Parathyroid adenoma (tissue), 2 donors: ENCODE data around the gene HLCS.

Experiments
- H2AFZ ChIP-seq: fragments of 300-600 bp; sonication (generic); one replicate; pipeline ENCODE4 v1.7.0; 2017; ENCODE audit warnings: antibody characterized with exemption, mild to moderate bottlenecking
- H3K27ac ChIP-seq: fragments of 300-600 bp; sonication (generic); one replicate; pipeline ENCODE4 v1.7.0; 2017
- H3K27me3 ChIP-seq: fragments of 300-600 bp; sonication (generic); one replicate; pipeline ENCODE4 v1.7.0; 2017; ENCODE audit warnings: low read length; ENCODE audit not compliant: control insufficient read depth, insufficient read depth
- H3K36me3 ChIP-seq: fragments of 300-600 bp; sonication (generic); one replicate; pipeline ENCODE4 v1.7.0; 2017; ENCODE audit warnings: low read length; ENCODE audit not compliant: control insufficient read depth, insufficient read depth
- H3K4me1 ChIP-seq: fragments of 300-600 bp; sonication (generic); one replicate; pipeline ENCODE4 v1.7.0; 2017; ENCODE audit warnings: control low read depth
- H3K4me2 ChIP-seq: fragments of 300-600 bp; sonication (generic); one replicate; pipeline ENCODE4 v1.7.0; 2017; ENCODE audit warnings: low read length
- H3K4me3 ChIP-seq: fragments of 300-600 bp; sonication (generic); one replicate; pipeline ENCODE4 v1.7.0; 2017; ENCODE audit warnings: low read depth, low read length
- H3K79me2 ChIP-seq: fragments of 300-600 bp; sonication (generic); one replicate; pipeline ENCODE4 v1.7.0; 2017; ENCODE audit warnings: control low read depth
- H3K9ac ChIP-seq: fragments of 300-600 bp; sonication (generic); one replicate; pipeline ENCODE4 v1.7.0; 2017; ENCODE audit warnings: mild to moderate bottlenecking
- H3K9me3 ChIP-seq: fragments of 300-600 bp; sonication (generic); one replicate; pipeline ENCODE4 v1.7.0; 2017; ENCODE audit warnings: low read length; ENCODE audit not compliant: control insufficient read depth
- TF ChIP-seq, protein P1 (sequence below): fragments of 300-600 bp; sonication (generic); IDR thresholded peaks from one replicate; pipeline ENCODE4 v1.7.0; 2017; ENCODE audit warnings: antibody characterized with exemption, mild to moderate bottlenecking
- donor health status: primary hyperparathyroidism.

The HLCS gene

DNA sequence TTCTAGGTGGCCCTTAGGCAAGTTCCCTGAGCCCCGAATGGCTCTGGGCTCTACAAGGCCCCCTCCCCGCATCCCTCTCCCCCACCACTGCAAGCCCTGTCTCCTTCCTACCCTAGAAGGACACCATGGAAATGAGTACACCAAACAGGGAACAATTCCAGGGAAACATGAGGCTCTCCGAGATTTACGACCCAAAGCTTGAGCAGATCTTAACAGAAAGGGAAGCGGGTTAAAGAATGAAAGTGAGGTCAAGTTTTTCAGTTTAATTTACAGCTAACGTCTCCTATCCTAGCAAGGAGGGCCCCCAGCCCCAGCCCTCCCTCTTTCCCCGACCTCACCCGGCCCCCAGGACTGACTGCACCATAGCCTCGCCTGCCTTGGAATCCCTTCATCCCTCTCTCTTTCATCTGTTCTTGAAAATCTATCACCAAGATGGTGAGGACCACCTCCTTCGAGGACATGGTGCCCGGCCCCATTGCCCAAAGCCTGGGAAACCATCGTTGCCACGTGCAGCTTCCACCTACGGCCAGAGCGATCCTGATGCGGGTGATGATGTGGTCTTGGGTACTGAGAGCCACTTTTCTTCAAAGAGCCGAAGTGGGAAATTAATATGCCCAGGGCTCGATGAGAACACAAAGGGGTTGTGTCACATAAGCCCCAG lies 237.0 kb downstream of the HLCS start:
- no peaks in the 10 kb centered on the region for H3K4me1 ChIP-seq
- H3K9ac ChIP-seq, result no peak overlapping the region
- no peaks in the 10 kb centered on the region for H3K27me3 ChIP-seq
- H3K27ac ChIP-seq, result no peak overlapping the region
- H3K9me3 ChIP-seq, result no peaks in the 10 kb centered on the region
- H3K79me2 ChIP-seq, result no peaks in the 10 kb centered on the region
- no peak overlapping the region for H3K4me2 ChIP-seq
- TF ChIP-seq, protein P1, sequence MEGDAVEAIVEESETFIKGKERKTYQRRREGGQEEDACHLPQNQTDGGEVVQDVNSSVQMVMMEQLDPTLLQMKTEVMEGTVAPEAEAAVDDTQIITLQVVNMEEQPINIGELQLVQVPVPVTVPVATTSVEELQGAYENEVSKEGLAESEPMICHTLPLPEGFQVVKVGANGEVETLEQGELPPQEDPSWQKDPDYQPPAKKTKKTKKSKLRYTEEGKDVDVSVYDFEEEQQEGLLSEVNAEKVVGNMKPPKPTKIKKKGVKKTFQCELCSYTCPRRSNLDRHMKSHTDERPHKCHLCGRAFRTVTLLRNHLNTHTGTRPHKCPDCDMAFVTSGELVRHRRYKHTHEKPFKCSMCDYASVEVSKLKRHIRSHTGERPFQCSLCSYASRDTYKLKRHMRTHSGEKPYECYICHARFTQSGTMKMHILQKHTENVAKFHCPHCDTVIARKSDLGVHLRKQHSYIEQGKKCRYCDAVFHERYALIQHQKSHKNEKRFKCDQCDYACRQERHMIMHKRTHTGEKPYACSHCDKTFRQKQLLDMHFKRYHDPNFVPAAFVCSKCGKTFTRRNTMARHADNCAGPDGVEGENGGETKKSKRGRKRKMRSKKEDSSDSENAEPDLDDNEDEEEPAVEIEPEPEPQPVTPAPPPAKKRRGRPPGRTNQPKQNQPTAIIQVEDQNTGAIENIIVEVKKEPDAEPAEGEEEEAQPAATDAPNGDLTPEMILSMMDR, result no peak
- no peak overlapping the region for H2AFZ ChIP-seq
- no peaks in the 10 kb centered on the region for H3K36me3 ChIP-seq
- no peak overlapping the region for H3K4me3 ChIP-seq

GRCh38 chr21:36728371-36729111 lies 237.9 kb downstream of the HLCS start:
- Histone ChIP-seq H3K4me1 (no peaks in the 10 kb centered on the region), H3K9me3 (no peaks in the 10 kb centered on the region), H3K9ac (no peak overlapping the region), H3K4me3 (no peak overlapping the region), H3K27ac (no peak overlapping the region), H2AFZ (no peak overlapping the region), H3K27me3 (no peaks in the 10 kb centered on the region), H3K79me2 (no peaks in the 10 kb centered on the region), H3K36me3 (no peaks in the 10 kb centered on the region), H3K4me2 (no peak overlapping the region)
- TF ChIP-seq, protein P1, result no peak

DNA sequence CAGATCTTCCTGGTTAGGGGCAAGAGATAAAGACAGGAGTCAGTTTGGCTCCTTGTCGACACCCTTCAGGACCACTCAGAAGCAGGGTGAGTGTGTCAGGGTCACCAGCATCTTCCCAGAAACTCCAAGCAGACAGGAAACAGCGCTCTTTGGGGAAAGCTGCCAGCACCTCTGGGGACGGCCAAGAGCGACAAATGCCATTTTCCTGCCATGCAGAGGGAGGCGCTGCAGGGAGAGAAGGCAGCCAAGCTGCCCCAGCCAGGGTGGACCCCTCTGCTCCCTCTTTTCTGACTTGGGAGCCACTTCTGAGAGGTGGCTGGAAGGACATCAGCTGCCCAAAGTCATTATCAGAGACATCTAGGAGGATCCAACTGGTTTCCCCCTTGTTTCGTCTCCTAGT lies 238.6 kb downstream of the HLCS start:
- H3K27ac ChIP-seq, result no peak overlapping the region
- no peak overlapping the region for H2AFZ ChIP-seq
- no peaks in the 10 kb centered on the region for H3K4me1 ChIP-seq
- no peak overlapping the region for H3K4me2 ChIP-seq
- no peaks in the 10 kb centered on the region for H3K9me3 ChIP-seq
- H3K36me3 ChIP-seq, result no peaks in the 10 kb centered on the region
- H3K27me3 ChIP-seq, result no peaks in the 10 kb centered on the region
- TF ChIP-seq, protein P1, result no peak
- no peak overlapping the region for H3K4me3 ChIP-seq
- no peaks in the 10 kb centered on the region for H3K79me2 ChIP-seq
- no peak overlapping the region for H3K9ac ChIP-seq

DNA sequence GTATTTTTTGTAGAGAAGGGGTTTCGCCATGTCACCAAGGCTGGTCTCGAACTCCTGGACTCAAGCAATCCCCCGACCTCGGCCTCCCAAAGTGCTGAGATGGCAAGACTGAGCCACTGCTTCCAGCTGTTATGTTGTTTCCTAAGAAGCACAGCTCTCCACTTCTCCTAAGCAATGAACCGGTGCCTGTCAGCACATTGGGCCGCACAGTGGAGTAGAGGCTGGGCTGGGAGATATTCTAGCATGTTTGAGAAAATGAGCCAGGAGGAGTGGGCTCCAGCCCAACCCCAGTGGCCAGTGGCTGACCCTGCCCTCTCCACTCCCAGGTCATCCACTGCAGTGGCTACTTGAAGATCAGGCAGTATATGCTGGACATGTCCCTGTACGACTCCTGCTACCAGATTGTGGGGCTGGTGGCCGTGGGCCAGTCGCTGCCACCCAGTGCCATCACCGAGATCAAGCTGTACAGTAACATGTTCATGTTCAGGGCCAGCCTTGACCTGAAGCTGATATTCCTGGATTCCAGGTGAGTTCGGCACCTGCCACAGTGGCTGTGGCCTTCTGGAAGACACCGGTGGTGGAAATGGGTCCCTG lies 240.6 kb downstream of the HLCS start:
- TF ChIP-seq, protein P1, result no peak
- H3K4me2 ChIP-seq, result no peak overlapping the region
- no peak overlapping the region for H3K9ac ChIP-seq
- H3K27ac ChIP-seq, result no peak overlapping the region
- no peaks in the 10 kb centered on the region for H3K79me2 ChIP-seq
- no peaks in the 10 kb centered on the region for H3K9me3 ChIP-seq
- no peak overlapping the region for H3K4me3 ChIP-seq
- no peaks in the 10 kb centered on the region for H3K4me1 ChIP-seq
- H3K36me3 ChIP-seq, result no peaks in the 10 kb centered on the region
- no peak overlapping the region for H2AFZ ChIP-seq
- no peaks in the 10 kb centered on the region for H3K27me3 ChIP-seq
